T-cell (primary cell): ENCODE measurements around the gene ATP9B. TPM values are rescaled to one million over a fixed set of nuclear protein-coding genes. Genes with fewer than 3 reads are reported as not detected.

Experiments
- ATAC-seq, 4 experiments: fragments of 200-7000 bp in 3 of 4; fragments of 150-1000 bp in 1 of 4; cut with Tn5 transposase; replicated peaks in 1 of 4; 1 replicate in 3 of 4; 2 replicates in 1 of 4; pipeline ENCODE4 v1.10.0; 2021; ENCODE audit warnings: moderate library complexity in 3 of 4, mild to moderate bottlenecking in 2 of 4, moderate number of reproducible peaks in 1 of 4
- CTCF ChIA-PET, 2 donors: fragments of 300-600 bp; sonication (Branson Sonifier 250); formaldehyde crosslinking; loops; one replicate each; lab custom pipeline; 2022; ENCODE audit warnings: antibody characterized with exemption in 2 of 2; lab: Charles Lee
- POLR2A ChIA-PET, 2 donors: fragments of 300-600 bp; sonication (Branson Sonifier 250); formaldehyde crosslinking; loops; one replicate each; lab custom pipeline; 2022; ENCODE audit warnings: antibody characterized with exemption in 2 of 2; lab: Charles Lee
- DNase-seq, 35 experiments: peaks; one replicate each; pipeline versions ENCODE4 v3.0.0 to v3.0.0-alpha.2; 2013 to 2023
- H3K27ac ChIP-seq: one replicate; pipeline ENCODE4 v1.5.1; 2013; ENCODE audit warnings: low read length
- H3K27me3 ChIP-seq, 2 experiments: replicated peaks in 1 of 2; 1 replicate in 1 of 2; 2 replicates in 1 of 2; pipeline versions ENCODE4 v1.6.1 to v1.7.0; 2013; ENCODE audit warnings: low read length in 1 of 2, mixed read lengths in 1 of 2; ENCODE audit not compliant: control insufficient read depth in 2 of 2, insufficient read depth in 2 of 2; ENCODE audit errors: extremely low read depth in 1 of 2
- H3K36me3 ChIP-seq, 2 donors: 1 replicate in 1 of 2; 2 replicates in 1 of 2; pipeline versions ENCODE4 v1.6.1 to v1.7.0; 2013; ENCODE audit warnings: low read length in 1 of 2; ENCODE audit not compliant: control insufficient read depth in 2 of 2, insufficient read depth in 1 of 2; ENCODE audit errors: extremely low read depth in 1 of 2
- H3K4me1 ChIP-seq, 2 experiments: 1 replicate in 1 of 2; 2 replicates in 1 of 2; pipeline versions ENCODE4 v1.6.1 to v1.7.0; 2013; ENCODE audit warnings: low read length in 2 of 2, mixed read lengths in 1 of 2; ENCODE audit not compliant: insufficient read depth in 2 of 2, control insufficient read depth in 1 of 2; ENCODE audit errors: extremely low read depth in 1 of 2
- H3K4me3 ChIP-seq, 2 donors: 1 replicate in 1 of 2; 2 replicates in 1 of 2; pipeline versions ENCODE4 v1.5.1 to v1.7.0; 2013; ENCODE audit warnings: mild to moderate bottlenecking in 2 of 2, low read length in 1 of 2, moderate library complexity in 1 of 2; ENCODE audit not compliant: control insufficient read depth in 1 of 2; ENCODE audit errors: extremely low read depth in 1 of 2
- H3K9me3 ChIP-seq: 2 replicates; pipeline ENCODE4 v1.7.0; 2013
- H3K27ac Mint-ChIP-seq, 2 donors: one replicate each; pipeline ENCODE4 v1.8.0; 2020 to 2021; ENCODE audit warnings: mild to moderate bottlenecking in 2 of 2, mixed read lengths in 2 of 2
- H3K27me3 Mint-ChIP-seq, 2 donors: one replicate each; pipeline ENCODE4 v1.8.0; 2021 to 2022; ENCODE audit warnings: mixed read lengths in 2 of 2
- H3K36me3 Mint-ChIP-seq: one replicate; pipeline ENCODE4 v1.8.0; 2021; ENCODE audit warnings: mixed read lengths
- H3K4me1 Mint-ChIP-seq, 3 donors: one replicate each; pipeline ENCODE4 v1.8.0; 2020 to 2022; ENCODE audit warnings: mixed read lengths in 3 of 3, mild to moderate bottlenecking in 1 of 3
- H3K4me3 Mint-ChIP-seq, 3 donors: one replicate each; pipeline ENCODE4 v1.8.0; 2020 to 2022; ENCODE audit warnings: mild to moderate bottlenecking in 3 of 3, mixed read lengths in 3 of 3, moderate library complexity in 3 of 3
- H3K9me3 Mint-ChIP-seq, 3 donors: one replicate each; pipeline ENCODE4 v1.8.0; 2020 to 2022; ENCODE audit warnings: mixed read lengths in 3 of 3
- WGBS: methylation state at CpG from one replicate; pipeline ENCODE4 v1.1.5; 2013; ENCODE audit warnings: missing lambda C conversion rate; ENCODE audit not compliant: insufficient coverage; 5-methylcytosine and 5-hydroxymethylcytosine counted together
- total RNA-seq, 35 experiments: library from RNA in 6 of 35; stranded (reverse) in 6 of 35; fragments of 120-200 nt in 1 of 35; gene quantifications; one replicate each; pipeline versions ENCODE4 v1.2.1 to v1.2.4 and lab custom pipeline; 2013 to 2026

Gene ATP9B
- total RNA-seq, 5 donors from 2014 or later (not counting 1 experiment from before 2014, with no cell fraction given): 54.1 to 95.2 (median 65.4) TPM

- Mint-ChIP-seq H3K36me3 (peaks cover 60% of the 10 kb centered on the region), H3K27ac (no peak overlapping the region), H3K27me3 (no peaks in the 10 kb centered on the region), H3K4me1 (no peaks in the 10 kb centered on the region), H3K9me3 (no peaks in the 10 kb centered on the region), H3K4me3 (no peak overlapping the region)
- CTCF ChIA-PET: no interaction called here
- Histone ChIP-seq H3K4me3 (no peak overlapping the region), H3K27me3 (no peaks in the 10 kb centered on the region), H3K27ac (no peak overlapping the region), H3K4me1 (no peaks in the 10 kb centered on the region), H3K36me3 (peaks cover 12 to 48% of the 10 kb centered on the region in 2 donors), H3K9me3 (no peaks in the 10 kb centered on the region)
- 84% methylated on average over 9 of the region's 20 CpGs for WGBS
- no peak for DNase-seq
- POLR2A ChIA-PET: no interaction called here
- no peak for ATAC-seq
These were observed 267.5 kb downstream of the ATP9B start for GRCh38 chr18:79336556-79337142.

GRCh38 chr18:79337184-79337583, 268.0 kb downstream of the ATP9B start:
- Histone ChIP-seq H3K36me3 (peaks cover 12 to 46% of the 10 kb centered on the region in 2 donors), H3K27ac (no peak overlapping the region), H3K4me3 (no peak overlapping the region), H3K4me1 (no peaks in the 10 kb centered on the region), H3K27me3 (no peaks in the 10 kb centered on the region), H3K9me3 (no peaks in the 10 kb centered on the region)
- CTCF ChIA-PET: no interaction called here
- ATAC-seq (no peak), DNase-seq (no peak)
- H3K27ac Mint-ChIP-seq: no peak overlapping the region
- H3K27me3 Mint-ChIP-seq: no peaks in the 10 kb centered on the region
- peaks cover 64% of the 10 kb centered on the region for H3K36me3 Mint-ChIP-seq
- no peak overlapping the region for H3K4me3 Mint-ChIP-seq
- WGBS: over 99% methylated on average over 15 of the region's 19 CpGs
- no peaks in the 10 kb centered on the region for H3K9me3 Mint-ChIP-seq
- no peaks in the 10 kb centered on the region for H3K4me1 Mint-ChIP-seq
- POLR2A ChIA-PET: no interaction called here

- H3K4me3 ChIP-seq: no peak overlapping the region
- ChIA-PET POLR2A (no interaction called here), CTCF (no interaction called here)
- 96% methylated on average over 10 of the region's 12 CpGs for WGBS
- H3K4me1 Mint-ChIP-seq: no peaks in the 10 kb centered on the region
- no peak overlapping the region for H3K27ac Mint-ChIP-seq
- no peak for ATAC-seq
- DNase-seq: no peak
- H3K4me3 Mint-ChIP-seq: no peak overlapping the region
- peaks cover 61% of the 10 kb centered on the region for H3K36me3 Mint-ChIP-seq
- no peak overlapping the region for H3K27ac ChIP-seq
- H3K9me3 ChIP-seq: no peaks in the 10 kb centered on the region
- H3K4me1 ChIP-seq: no peaks in the 10 kb centered on the region
- H3K27me3 ChIP-seq: no peaks in the 10 kb centered on the region
- no peaks in the 10 kb centered on the region for H3K27me3 Mint-ChIP-seq
- H3K9me3 Mint-ChIP-seq: no peaks in the 10 kb centered on the region
- H3K36me3 ChIP-seq: peaks cover 12 to 44% of the 10 kb centered on the region in 2 donors
These were observed 268.4 kb downstream of the ATP9B start for GRCh38 chr18:79337620-79338019.

GRCh38 chr18:79339094-79339908, 270.1 kb downstream of the ATP9B start:
- Histone ChIP-seq H3K4me3 (no peak overlapping the region), H3K27me3 (no peaks in the 10 kb centered on the region), H3K9me3 (no peaks in the 10 kb centered on the region), H3K27ac (no peak overlapping the region), H3K4me1 (no peaks in the 10 kb centered on the region), H3K36me3 (peaks cover 7 to 51% of the 10 kb centered on the region in 2 donors)
- POLR2A ChIA-PET: no interaction called here
- WGBS: 95% methylated on average over 17 of the region's 19 CpGs
- no peaks in the 10 kb centered on the region for H3K9me3 Mint-ChIP-seq
- H3K4me3 Mint-ChIP-seq: no peak overlapping the region
- ATAC-seq: no peak
- H3K4me1 Mint-ChIP-seq: no peaks in the 10 kb centered on the region
- DNase-seq: no peak
- CTCF ChIA-PET: no interaction called here
- H3K27me3 Mint-ChIP-seq: no peaks in the 10 kb centered on the region
- H3K27ac Mint-ChIP-seq: no peak overlapping the region
- H3K36me3 Mint-ChIP-seq: peaks cover 62% of the 10 kb centered on the region

DNA sequence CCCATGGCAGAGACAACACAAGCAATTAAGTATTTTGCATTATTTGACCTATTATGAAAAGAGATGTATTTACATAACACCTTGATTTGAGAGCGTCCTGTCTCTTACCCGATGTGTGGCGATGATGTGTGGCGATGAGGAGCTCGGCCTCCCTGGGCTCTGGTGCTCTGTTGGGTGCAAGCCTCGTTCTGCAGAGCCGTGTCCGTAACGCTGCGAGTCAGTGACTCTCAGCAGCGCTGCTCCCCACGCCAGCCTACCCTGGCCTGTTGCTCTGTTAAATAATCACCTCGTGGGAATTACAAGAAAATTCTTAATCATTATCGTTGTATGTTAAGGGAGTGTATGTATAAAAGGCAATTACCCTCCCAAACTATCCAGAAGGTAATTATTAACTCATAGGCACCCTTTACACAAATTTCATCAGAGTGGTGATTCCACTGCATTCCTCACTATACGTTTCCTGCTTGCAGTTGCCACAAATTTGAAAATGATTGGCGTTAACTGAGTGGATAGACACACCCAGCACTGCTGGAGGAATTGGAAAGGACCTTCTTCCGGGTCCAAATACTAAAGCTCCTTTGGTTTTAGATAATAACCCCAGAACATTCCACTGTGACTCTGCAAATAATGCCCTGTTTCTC, 274.5 kb downstream of the ATP9B start:
- Mint-ChIP-seq H3K4me1 (no peaks in the 10 kb centered on the region), H3K27me3 (no peaks in the 10 kb centered on the region), H3K27ac (no peak overlapping the region), H3K36me3 (peaks cover 63% of the 10 kb centered on the region), H3K9me3 (no peaks in the 10 kb centered on the region), H3K4me3 (no peak overlapping the region)
- H3K4me3 ChIP-seq: no peak overlapping the region
- no peaks in the 10 kb centered on the region for H3K27me3 ChIP-seq
- ChIA-PET CTCF (no interaction called here), POLR2A (no interaction called here)
- no peak overlapping the region for H3K27ac ChIP-seq
- DNase-seq (no peak), ATAC-seq (no peak)
- H3K4me1 ChIP-seq: no peaks in the 10 kb centered on the region
- WGBS: 94% methylated on average over 12 of the region's 17 CpGs
- no peaks in the 10 kb centered on the region for H3K9me3 ChIP-seq
- H3K36me3 ChIP-seq: peaks cover 6 to 65% of the 10 kb centered on the region in 2 donors

- Mint-ChIP-seq H3K27me3 (no peaks in the 10 kb centered on the region), H3K27ac (no peak overlapping the region), H3K9me3 (no peaks in the 10 kb centered on the region), H3K4me1 (no peaks in the 10 kb centered on the region), H3K4me3 (no peak overlapping the region), H3K36me3 (peaks cover 61% of the 10 kb centered on the region)
- Histone ChIP-seq H3K36me3 (peaks cover 6 to 66% of the 10 kb centered on the region in 2 donors), H3K4me3 (no peak overlapping the region), H3K9me3 (no peaks in the 10 kb centered on the region), H3K4me1 (no peaks in the 10 kb centered on the region), H3K27ac (no peak overlapping the region), H3K27me3 (no peaks in the 10 kb centered on the region)
- 100% methylated on average over 2 of the region's 2 CpGs for WGBS
- ATAC-seq: no peak
- ChIA-PET POLR2A (no interaction called here), CTCF (no interaction called here)
- no peak for DNase-seq
These were observed 275.0 kb downstream of the ATP9B start for GRCh38 chr18:79344208-79344581.
